HEK293 (cell line): ENCODE data around the gene TMEM39B.

Experiments used
- CTCF ChIA-PET: fragments of 350-600 bp; formaldehyde crosslinking; extraction: SDS; loops from one replicate; lab custom pipeline; 2021; ENCODE audit warnings: antibody characterized with exemption; lab: Yijun Ruan, JAX
- POLR2A ChIA-PET: fragments of 300-600 bp; formaldehyde crosslinking; extraction: SDS; loops from one replicate; lab custom pipeline; 2020; ENCODE audit warnings: antibody characterized with exemption, inconsistent platforms; lab: Yijun Ruan, JAX
- H3K27ac ChIP-seq: fragments of 200-500 bp; sonication (Bioruptor generic); 2 replicates; pipeline ENCODE4 v1.5.1; 2014; ENCODE audit warnings: low read depth, low read length, control low read depth, inconsistent platforms; ENCODE audit errors: extremely low read depth
- H3K36me3 ChIP-seq, 2 experiments: fragments of 200-500 bp in 1 of 2; sonication (Bioruptor generic) in 1 of 2; 1 replicate in 1 of 2; 2 replicates in 1 of 2; pipeline ENCODE4 v1.5.1; 2014 to 2017; ENCODE audit warnings: inconsistent platforms in 2 of 2, low read length in 2 of 2; ENCODE audit not compliant: control insufficient read depth in 2 of 2, insufficient read depth in 1 of 2
- H3K4me1 ChIP-seq: fragments of 200-500 bp; sonication (Bioruptor generic); 2 replicates; pipeline ENCODE4 v1.5.1; 2014; ENCODE audit warnings: mild to moderate bottlenecking, low read length, inconsistent platforms; ENCODE audit not compliant: control insufficient read depth, insufficient read depth
- H3K4me3 ChIP-seq: 2 replicates; pipeline ENCODE4 v1.5.1; 2011; ENCODE audit warnings: low read depth, mild to moderate bottlenecking, control low read depth, low read length, moderate library complexity
- H3K9me3 ChIP-seq: fragments of 200-500 bp; sonication (Bioruptor generic); 2 replicates; pipeline ENCODE4 v1.5.1; 2014; ENCODE audit warnings: low read depth, low read length, inconsistent platforms; ENCODE audit not compliant: control insufficient read depth, insufficient read depth
- BCL11B ChIP-seq: fragments of 450-650 bp; formaldehyde crosslinking; IDR thresholded peaks from 2 replicates; pipeline ENCODE4 v1.5.1; 2016; ENCODE audit warnings: low read depth, missing biosample characterization, missing genetic modification characterization
- HOXA7 ChIP-seq: sonication (generic); formaldehyde crosslinking; IDR thresholded peaks from 2 replicates; pipeline ENCODE4 v1.8.1; 2022; ENCODE audit warnings: missing genetic modification reagents, borderline replicate concordance
- ZBTB17 ChIP-seq: fragments of 450-650 bp; formaldehyde crosslinking; IDR thresholded peaks from 2 replicates; pipeline ENCODE4 v1.5.1; 2016; ENCODE audit warnings: missing biosample characterization, missing genetic modification characterization
- ZFP69B ChIP-seq: fragments of 450-650 bp; formaldehyde crosslinking; IDR thresholded peaks from 2 replicates; pipeline ENCODE4 v1.5.1; 2016; ENCODE audit warnings: missing biosample characterization, missing genetic modification characterization
- ZNF132 ChIP-seq: fragments of 450-650 bp; formaldehyde crosslinking; IDR thresholded peaks from 2 replicates; pipeline ENCODE4 v1.5.1; 2017; ENCODE audit warnings: missing biosample characterization, missing genetic modification characterization, borderline replicate concordance
- ZNF146 ChIP-seq: fragments of 450-650 bp; formaldehyde crosslinking; IDR thresholded peaks from 2 replicates; pipeline ENCODE4 v1.5.1; 2016; ENCODE audit warnings: missing biosample characterization, missing genetic modification characterization
- ZNF202 ChIP-seq: fragments of 450-650 bp; formaldehyde crosslinking; IDR thresholded peaks from 2 replicates; pipeline ENCODE4 v1.5.1; 2016; ENCODE audit warnings: missing biosample characterization, missing genetic modification characterization, borderline replicate concordance
- ZNF214 ChIP-seq: fragments of 450-650 bp; formaldehyde crosslinking; IDR thresholded peaks from 2 replicates; pipeline ENCODE4 v1.5.1; 2017; ENCODE audit warnings: missing biosample characterization, mild to moderate bottlenecking, missing genetic modification characterization, borderline replicate concordance
- ZNF223 ChIP-seq: fragments of 450-650 bp; formaldehyde crosslinking; IDR thresholded peaks from 2 replicates; pipeline ENCODE4 v1.5.1; 2016; ENCODE audit warnings: missing biosample characterization, missing genetic modification characterization
- ZNF335 ChIP-seq: fragments of 450-650 bp; formaldehyde crosslinking; conservative IDR thresholded peaks from 2 replicates; pipeline ENCODE4 v1.5.1; 2016; ENCODE audit warnings: missing biosample characterization, missing genetic modification characterization
- ZNF341 ChIP-seq: fragments of 450-650 bp; formaldehyde crosslinking; IDR thresholded peaks from 2 replicates; pipeline ENCODE4; 2016; ENCODE audit warnings: low read depth, missing biosample characterization, missing genetic modification characterization
- ZNF394 ChIP-seq: fragments of 450-650 bp; formaldehyde crosslinking; IDR thresholded peaks from 2 replicates; pipeline ENCODE4 v1.5.1; 2016; ENCODE audit warnings: missing biosample characterization, missing genetic modification characterization, mild to moderate bottlenecking, moderate library complexity, borderline replicate concordance
- ZNF416 ChIP-seq: fragments of 450-650 bp; formaldehyde crosslinking; IDR thresholded peaks from 2 replicates; pipeline ENCODE4 v1.5.1; 2016; ENCODE audit warnings: missing biosample characterization, missing genetic modification characterization
- ZNF521 ChIP-seq: fragments of 450-650 bp; formaldehyde crosslinking; IDR thresholded peaks from 2 replicates; pipeline ENCODE4 v1.5.1; 2017; ENCODE audit warnings: missing biosample characterization, mild to moderate bottlenecking, missing genetic modification characterization
- ZNF529 ChIP-seq: fragments of 450-650 bp; formaldehyde crosslinking; IDR thresholded peaks from 2 replicates; pipeline ENCODE4 v1.5.1; 2017; ENCODE audit warnings: missing genetic modification characterization, missing biosample characterization; ENCODE audit not compliant: insufficient replicate concordance
- ZNF561 ChIP-seq: fragments of 450-650 bp; IDR thresholded peaks from 2 replicates; pipeline ENCODE4 v1.5.1; 2018; ENCODE audit warnings: missing biosample characterization, missing genetic modification characterization, borderline replicate concordance
- ZNF624 ChIP-seq: fragments of 450-650 bp; formaldehyde crosslinking; IDR thresholded peaks from 2 replicates; pipeline ENCODE4 v1.5.1; 2017; ENCODE audit warnings: missing biosample characterization, missing genetic modification characterization
- ZNF76 ChIP-seq: fragments of 450-650 bp; formaldehyde crosslinking; IDR thresholded peaks from 2 replicates; pipeline ENCODE4; 2016; ENCODE audit warnings: low read depth, missing biosample characterization, missing genetic modification characterization, borderline replicate concordance
- ZSCAN23 ChIP-seq: fragments of 450-650 bp; formaldehyde crosslinking; IDR thresholded peaks from 2 replicates; pipeline ENCODE4 v1.5.1; 2016; ENCODE audit warnings: missing biosample characterization, missing genetic modification characterization
- ZSCAN30 ChIP-seq: fragments of 450-650 bp; IDR thresholded peaks from 2 replicates; pipeline ENCODE4 v1.5.1; 2018; ENCODE audit warnings: missing biosample characterization, mild to moderate bottlenecking, missing genetic modification characterization, moderate library complexity
- TF ChIP-seq, protein P1 (sequence below): fragments of 450-650 bp; formaldehyde crosslinking; IDR thresholded peaks from 2 replicates; pipeline ENCODE4 v1.5.1; 2017; ENCODE audit warnings: missing biosample characterization, missing genetic modification characterization
- TF ChIP-seq, protein P2 (sequence below): fragments of 450-650 bp; formaldehyde crosslinking; IDR thresholded peaks from 2 replicates; pipeline ENCODE4; 2016; ENCODE audit warnings: missing biosample characterization, missing genetic modification characterization
- TF ChIP-seq, protein P3 (sequence below): sonication (generic); formaldehyde crosslinking; IDR thresholded peaks from 2 replicates; pipeline ENCODE4 v1.8.1; 2022; ENCODE audit warnings: mild to moderate bottlenecking, moderate library complexity, missing genetic modification reagents
- TF ChIP-seq, protein P4 (sequence below): fragments of 450-650 bp; formaldehyde crosslinking; conservative IDR thresholded peaks from 2 replicates; pipeline ENCODE4 v1.5.1; 2016; ENCODE audit warnings: low read depth, missing biosample characterization, missing genetic modification characterization
- TF ChIP-seq, protein P5 (sequence below): fragments of 450-650 bp; formaldehyde crosslinking; IDR thresholded peaks from 2 replicates; pipeline ENCODE4 v1.5.1; 2016; ENCODE audit warnings: missing biosample characterization, missing genetic modification characterization

TMEM39B gene

DNA sequence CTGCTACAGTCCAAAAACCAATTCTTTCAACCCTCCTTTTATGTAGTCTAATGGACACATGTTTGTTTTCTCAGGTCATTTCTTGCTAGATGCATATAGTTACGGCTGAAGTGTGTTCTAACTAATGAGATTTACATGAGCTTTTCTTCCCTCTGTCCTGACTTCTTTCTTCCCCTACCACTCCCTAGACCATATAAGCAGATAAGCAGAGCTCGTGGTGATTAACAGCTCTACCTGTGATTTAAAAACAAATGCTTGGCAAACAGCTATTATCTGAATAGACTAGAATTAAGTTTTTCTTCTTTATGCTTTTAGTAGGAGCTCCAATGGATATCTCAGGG, 40.5 kb upstream of the TMEM39B start:
- no peaks in the 10 kb centered on the region for H3K9me3 ChIP-seq
- no peak overlapping the region for H3K27ac ChIP-seq
- POLR2A ChIA-PET, result no interaction called here
- H3K4me3 ChIP-seq, result no peak overlapping the region
- H3K4me1 ChIP-seq, result 0 out of 2 replicates have a peak, but pooled peaks cover 3% of the 10 kb centered on the region
- TF ChIP-seq ZNF214 (tag by site-specific recombination) (no peak), BCL11B (tag by site-specific recombination) (no peak), ZBTB17 (tag by site-specific recombination) (peak; percentile 46), ZNF561 (tag by site-specific recombination) (no peak), ZNF132 (tag by site-specific recombination) (no peak)
- TF ChIP-seq, protein P1, sequence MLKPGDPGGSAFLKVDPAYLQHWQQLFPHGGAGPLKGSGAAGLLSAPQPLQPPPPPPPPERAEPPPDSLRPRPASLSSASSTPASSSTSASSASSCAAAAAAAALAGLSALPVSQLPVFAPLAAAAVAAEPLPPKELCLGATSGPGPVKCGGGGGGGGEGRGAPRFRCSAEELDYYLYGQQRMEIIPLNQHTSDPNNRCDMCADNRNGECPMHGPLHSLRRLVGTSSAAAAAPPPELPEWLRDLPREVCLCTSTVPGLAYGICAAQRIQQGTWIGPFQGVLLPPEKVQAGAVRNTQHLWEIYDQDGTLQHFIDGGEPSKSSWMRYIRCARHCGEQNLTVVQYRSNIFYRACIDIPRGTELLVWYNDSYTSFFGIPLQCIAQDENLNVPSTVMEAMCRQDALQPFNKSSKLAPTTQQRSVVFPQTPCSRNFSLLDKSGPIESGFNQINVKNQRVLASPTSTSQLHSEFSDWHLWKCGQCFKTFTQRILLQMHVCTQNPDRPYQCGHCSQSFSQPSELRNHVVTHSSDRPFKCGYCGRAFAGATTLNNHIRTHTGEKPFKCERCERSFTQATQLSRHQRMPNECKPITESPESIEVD (tag by site-specific recombination), result peak; percentile 71
- TF ChIP-seq, all 188 proteins: peak for 2
- peaks cover 39 to 64% of the 10 kb centered on the region in 2 experiments for H3K36me3 ChIP-seq
- CTCF ChIA-PET, result interaction anchor here (0.6 kb wide), 1 partner anchor 8 kb away, joined by 4 read pairs; no protein-coding TSS in a partner anchor

DNA sequence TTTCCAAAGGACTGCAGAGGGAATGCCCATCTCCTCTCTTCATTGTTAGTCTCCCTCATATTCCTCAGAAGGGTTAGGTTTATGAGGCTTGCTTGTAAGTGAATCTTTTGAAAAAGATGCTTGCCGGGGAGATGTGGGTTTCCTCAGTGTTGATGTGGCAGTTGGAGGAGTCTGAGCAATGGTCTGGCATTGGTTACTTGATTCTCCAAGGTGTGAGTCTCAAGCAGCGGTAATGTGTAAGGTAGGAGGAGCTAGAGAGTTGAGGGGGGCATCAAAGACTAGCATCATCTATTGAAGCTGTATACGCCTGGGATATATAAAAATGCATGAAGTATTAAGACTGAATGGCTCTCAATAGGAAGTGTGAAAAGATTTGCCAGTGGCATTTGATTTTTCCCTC, 37.6 kb upstream of the TMEM39B start:
- CTCF ChIA-PET, result interaction anchor here (0.5 to 0.9 kb wide), 6 partner anchors 10 to 492 kb away, joined by 3 to 4 read pairs (median 3); no protein-coding TSS in a partner anchor

DNA sequence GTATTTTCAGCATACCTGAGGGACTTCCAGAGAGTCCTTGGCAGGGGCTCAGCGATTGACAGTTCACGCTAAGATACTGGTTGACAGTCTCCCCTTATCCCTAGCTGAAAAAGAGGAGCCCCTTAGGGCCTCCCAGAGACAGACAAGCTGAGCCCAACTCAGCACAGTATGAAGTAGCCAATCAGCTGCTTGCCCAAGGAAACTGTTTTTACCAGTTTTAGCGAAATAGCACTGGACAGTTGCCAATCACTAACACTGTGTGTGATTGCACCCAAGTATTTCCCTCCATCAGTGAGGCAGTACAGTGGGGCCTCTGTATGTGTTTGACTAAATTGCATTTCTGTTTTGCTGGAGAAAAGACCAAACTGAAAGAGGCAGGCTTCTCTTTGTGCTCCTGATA, 32.0 kb upstream of the TMEM39B start:
- Histone ChIP-seq H3K36me3 (peaks cover 3 to 52% of the 10 kb centered on the region in 2 experiments), H3K4me3 (no peak overlapping the region), H3K9me3 (no peaks in the 10 kb centered on the region), H3K4me1 (no peaks in the 10 kb centered on the region)
- ChIA-PET POLR2A (no interaction called here), CTCF (interaction anchor here (1.2 to 1.4 kb wide), 2 partner anchors 7 to 37 kb away, joined by 3 to 4 read pairs; no protein-coding TSS in a partner anchor)
- TF ChIP-seq ZFP69B (tag by site-specific recombination), result no peak
- no peak for TF ChIP-seq ZNF416 (tag by site-specific recombination)
- TF ChIP-seq ZSCAN30 (tag by site-specific recombination), result no peak
- no peak for TF ChIP-seq ZSCAN23
- TF ChIP-seq, protein P2, sequence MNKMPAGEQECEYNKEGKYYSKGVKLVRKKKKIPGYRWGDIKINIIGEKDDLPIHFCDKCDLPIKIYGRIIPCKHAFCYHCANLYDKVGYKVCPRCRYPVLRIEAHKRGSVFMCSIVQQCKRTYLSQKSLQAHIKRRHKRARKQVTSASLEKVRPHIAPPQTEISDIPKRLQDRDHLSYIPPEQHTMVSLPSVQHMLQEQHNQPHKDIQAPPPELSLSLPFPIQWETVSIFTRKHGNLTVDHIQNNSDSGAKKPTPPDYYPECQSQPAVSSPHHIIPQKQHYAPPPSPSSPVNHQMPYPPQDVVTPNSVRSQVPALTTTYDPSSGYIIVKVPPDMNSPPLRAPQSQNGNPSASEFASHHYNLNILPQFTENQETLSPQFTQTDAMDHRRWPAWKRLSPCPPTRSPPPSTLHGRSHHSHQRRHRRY (tag by site-specific recombination), result no peak
- TF ChIP-seq ZNF624, result no peak
- TF ChIP-seq ZNF202 (tag by site-specific recombination), result no peak
- TF ChIP-seq ZNF76, result no peak
- no peak for TF ChIP-seq ZNF223 (tag by site-specific recombination)
- TF ChIP-seq, protein P3, sequence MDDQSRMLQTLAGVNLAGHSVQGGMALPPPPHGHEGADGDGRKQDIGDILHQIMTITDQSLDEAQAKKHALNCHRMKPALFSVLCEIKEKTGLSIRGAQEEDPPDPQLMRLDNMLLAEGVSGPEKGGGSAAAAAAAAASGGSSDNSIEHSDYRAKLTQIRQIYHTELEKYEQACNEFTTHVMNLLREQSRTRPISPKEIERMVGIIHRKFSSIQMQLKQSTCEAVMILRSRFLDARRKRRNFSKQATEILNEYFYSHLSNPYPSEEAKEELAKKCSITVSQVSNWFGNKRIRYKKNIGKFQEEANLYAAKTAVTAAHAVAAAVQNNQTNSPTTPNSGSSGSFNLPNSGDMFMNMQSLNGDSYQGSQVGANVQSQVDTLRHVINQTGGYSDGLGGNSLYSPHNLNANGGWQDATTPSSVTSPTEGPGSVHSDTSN (CRISPR knock-in tag), result no peak
- TF ChIP-seq, protein P4, sequence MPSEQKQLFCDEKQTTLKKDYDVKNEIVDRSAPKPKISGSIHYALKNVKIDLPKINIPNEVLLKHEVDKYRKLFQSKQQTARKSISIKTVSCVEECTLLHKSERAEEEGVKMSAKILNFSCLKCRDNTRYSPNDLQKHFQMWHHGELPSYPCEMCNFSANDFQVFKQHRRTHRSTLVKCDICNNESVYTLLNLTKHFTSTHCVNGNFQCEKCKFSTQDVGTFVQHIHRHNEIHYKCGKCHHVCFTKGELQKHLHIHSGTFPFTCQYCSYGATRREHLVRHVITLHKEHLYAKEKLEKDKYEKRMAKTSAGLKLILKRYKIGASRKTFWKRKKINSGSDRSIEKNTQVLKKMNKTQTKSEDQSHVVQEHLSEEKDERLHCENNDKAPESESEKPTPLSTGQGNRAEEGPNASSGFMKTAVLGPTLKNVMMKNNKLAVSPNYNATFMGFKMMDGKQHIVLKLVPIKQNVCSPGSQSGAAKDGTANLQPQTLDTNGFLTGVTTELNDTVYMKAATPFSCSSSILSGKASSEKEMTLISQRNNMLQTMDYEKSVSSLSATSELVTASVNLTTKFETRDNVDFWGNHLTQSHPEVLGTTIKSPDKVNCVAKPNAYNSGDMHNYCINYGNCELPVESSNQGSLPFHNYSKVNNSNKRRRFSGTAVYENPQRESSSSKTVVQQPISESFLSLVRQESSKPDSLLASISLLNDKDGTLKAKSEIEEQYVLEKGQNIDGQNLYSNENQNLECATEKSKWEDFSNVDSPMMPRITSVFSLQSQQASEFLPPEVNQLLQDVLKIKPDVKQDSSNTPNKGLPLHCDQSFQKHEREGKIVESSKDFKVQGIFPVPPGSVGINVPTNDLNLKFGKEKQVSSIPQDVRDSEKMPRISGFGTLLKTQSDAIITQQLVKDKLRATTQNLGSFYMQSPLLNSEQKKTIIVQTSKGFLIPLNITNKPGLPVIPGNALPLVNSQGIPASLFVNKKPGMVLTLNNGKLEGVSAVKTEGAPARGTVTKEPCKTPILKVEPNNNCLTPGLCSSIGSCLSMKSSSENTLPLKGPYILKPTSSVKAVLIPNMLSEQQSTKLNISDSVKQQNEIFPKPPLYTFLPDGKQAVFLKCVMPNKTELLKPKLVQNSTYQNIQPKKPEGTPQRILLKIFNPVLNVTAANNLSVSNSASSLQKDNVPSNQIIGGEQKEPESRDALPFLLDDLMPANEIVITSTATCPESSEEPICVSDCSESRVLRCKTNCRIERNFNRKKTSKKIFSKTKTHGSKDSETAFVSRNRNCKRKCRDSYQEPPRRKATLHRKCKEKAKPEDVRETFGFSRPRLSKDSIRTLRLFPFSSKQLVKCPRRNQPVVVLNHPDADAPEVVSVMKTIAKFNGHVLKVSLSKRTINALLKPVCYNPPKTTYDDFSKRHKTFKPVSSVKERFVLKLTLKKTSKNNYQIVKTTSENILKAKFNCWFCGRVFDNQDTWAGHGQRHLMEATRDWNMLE (tag by site-specific recombination), result no peak
- TF ChIP-seq, all 188 proteins: peak for 0
- no peak overlapping the region for H3K27ac ChIP-seq

More for the DNA sequence above, 37.6 kb upstream of the TMEM39B start:
- H3K9me3 ChIP-seq, result no peaks in the 10 kb centered on the region
- 0 out of 2 replicates have a peak, but pooled peaks cover 3% of the 10 kb centered on the region for H3K4me1 ChIP-seq
- H3K36me3 ChIP-seq, result peaks cover 56 to 59% of the 10 kb centered on the region in 2 experiments
- H3K27ac ChIP-seq, result no peak overlapping the region
- no peak overlapping the region for H3K4me3 ChIP-seq
- no peak for TF ChIP-seq ZNF394 (tag by site-specific recombination)
- TF ChIP-seq HOXA7 (CRISPR knock-in tag), result no peak
- no peak for TF ChIP-seq ZNF341
- no peak for TF ChIP-seq ZNF146 (tag by site-specific recombination)
- no peak for TF ChIP-seq ZNF335
- TF ChIP-seq ZNF521 (tag by site-specific recombination), result no peak
- TF ChIP-seq, protein P5, sequence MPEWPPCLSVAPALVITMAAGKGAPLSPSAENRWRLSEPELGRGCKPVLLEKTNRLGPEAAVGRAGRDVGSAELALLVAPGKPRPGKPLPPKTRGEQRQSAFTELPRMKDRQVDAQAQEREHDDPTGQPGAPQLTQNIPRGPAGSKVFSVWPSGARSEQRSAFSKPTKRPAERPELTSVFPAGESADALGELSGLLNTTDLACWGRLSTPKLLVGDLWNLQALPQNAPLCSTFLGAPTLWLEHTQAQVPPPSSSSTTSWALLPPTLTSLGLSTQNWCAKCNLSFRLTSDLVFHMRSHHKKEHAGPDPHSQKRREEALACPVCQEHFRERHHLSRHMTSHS, result no peak
- no peak for TF ChIP-seq ZNF529 (tag by site-specific recombination)
- POLR2A ChIA-PET, result interaction anchor here (0.6 to 1.2 kb wide), 4 partner anchors 16 to 144 kb away, joined by 3 read pairs; partner anchors contain the start of gene TXLNA
